GM12873 (cell line): Measurements from ENCODE around the gene KLHDC10.

ENCODE experiments used
- CTCF ChIP-seq: IDR thresholded peaks from 2 replicates; pipeline ENCODE4 v1.5.1; 2012; ENCODE audit warnings: low read depth, mild to moderate bottlenecking, moderate library complexity, low read length, control low read depth; ENCODE audit not compliant: insufficient read depth; ENCODE audit errors: missing control alignments

Gene KLHDC10

GRCh38 chr7:130107949-130108674 is 37.8 kb downstream of the KLHDC10 start:
- no peak for TF ChIP-seq CTCF

- no peak for TF ChIP-seq CTCF
Observed at GRCh38 chr7:130108809-130109208, 38.5 kb downstream of the KLHDC10 start.

- TF ChIP-seq CTCF: no peak
Observed at GRCh38 chr7:130112093-130112492, 41.8 kb downstream of the KLHDC10 start.

- no peak for TF ChIP-seq CTCF
Observed at GRCh38 chr7:130112662-130113425, 42.5 kb downstream of the KLHDC10 start.

DNA sequence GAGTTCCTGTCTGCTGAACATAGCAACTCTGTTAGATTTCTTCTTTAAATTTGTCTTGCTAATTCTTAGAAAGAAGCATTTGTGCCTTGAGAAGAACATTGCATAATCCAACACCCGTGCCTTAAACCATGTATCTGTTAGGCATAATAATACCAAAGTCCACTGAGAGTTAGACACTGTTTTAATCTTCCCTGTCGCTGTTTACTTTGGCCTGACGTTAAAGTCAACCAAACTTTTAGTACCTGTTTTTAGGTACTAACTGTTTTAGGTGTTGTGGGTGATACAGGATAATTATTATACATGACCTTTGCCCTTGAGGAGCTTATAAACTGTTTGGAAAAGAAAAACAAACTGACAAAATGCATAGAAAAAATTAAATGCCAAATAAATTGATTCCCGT is 43.6 kb downstream of the KLHDC10 start:
- TF ChIP-seq CTCF: no peak

DNA sequence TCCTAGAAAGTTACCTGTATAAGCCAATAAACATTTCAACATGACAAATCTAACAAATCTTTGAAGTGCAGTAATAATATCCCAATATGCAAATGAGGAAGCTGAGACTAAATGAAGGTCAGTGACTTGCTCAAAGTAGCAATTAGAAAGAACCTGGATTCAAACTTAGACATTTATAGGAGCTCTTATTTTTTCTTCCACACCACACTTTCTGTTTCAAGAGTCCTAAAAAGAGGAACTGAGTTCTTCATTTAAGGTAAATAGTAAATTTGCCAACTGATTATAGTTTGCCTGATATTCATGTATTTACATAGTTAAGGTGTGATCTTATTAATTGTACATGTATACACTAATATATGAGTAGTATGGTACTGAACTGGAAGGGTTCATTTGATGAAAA is 44.0 kb downstream of the KLHDC10 start:
- no peak for TF ChIP-seq CTCF

DNA sequence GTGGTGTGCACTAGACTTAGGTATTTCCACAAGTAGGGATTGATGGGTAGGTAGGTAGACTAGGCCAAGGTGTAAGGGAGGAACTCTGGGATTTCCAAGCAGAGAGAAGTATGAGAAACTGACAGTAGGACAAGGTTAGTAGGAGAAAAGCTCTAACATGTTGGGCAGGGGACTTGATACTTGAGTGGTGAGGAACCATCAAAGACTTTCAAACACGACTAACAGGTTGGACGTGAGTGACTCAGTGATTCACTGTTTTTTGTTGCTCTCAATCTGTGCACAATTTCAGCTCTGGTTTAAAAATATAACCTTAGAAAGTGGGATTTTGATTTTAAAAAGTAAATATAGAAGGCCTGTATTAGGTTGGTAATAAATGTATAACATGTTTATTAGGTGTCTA is 44.4 kb downstream of the KLHDC10 start:
- no peak for TF ChIP-seq CTCF
